Gastrocnemius medialis (tissue), 4 donors: ENCODE measurements around the gene POU4F2. TPM values are rescaled to one million over a fixed set of nuclear protein-coding genes. Genes with fewer than 3 reads are reported as not detected.

Experiments
- ATAC-seq, 2 donors: fragments of 150-250 bp; one replicate each; pipeline ENCODE4 v1.9.1; 2016
- DNase-seq, 2 donors: peaks; one replicate each; pipeline ENCODE4 v3.0.0-alpha.2; 2019
- H3K27ac ChIP-seq, 4 donors: fragments of 200-600 bp; sonication (generic); 1 replicate in 1 of 4; 2 replicates in 3 of 4; pipeline ENCODE4 v1.5.1; 2016 to 2018; ENCODE audit warnings: mild to moderate bottlenecking in 2 of 4, moderate library complexity in 1 of 4
- H3K27me3 ChIP-seq, 3 donors: fragments of 200-600 bp; sonication (generic) in 2 of 3; 1 replicate in 1 of 3; 2 replicates in 2 of 3; pipeline versions ENCODE4 v1.5.1 to v1.6.0; 2016 to 2019; ENCODE audit warnings: mild to moderate bottlenecking in 1 of 3, moderate library complexity in 1 of 3
- H3K36me3 ChIP-seq, 2 donors: fragments of 200-600 bp; sonication (generic) in 1 of 2; one replicate each; pipeline ENCODE4 v1.5.1; 2017 to 2018
- H3K4me1 ChIP-seq, 2 donors: fragments of 200-600 bp; sonication (generic) in 1 of 2; one replicate each; pipeline ENCODE4 v1.5.1; 2016 to 2017; ENCODE audit warnings: mild to moderate bottlenecking in 2 of 2
- H3K4me3 ChIP-seq, 4 donors: fragments of 200-600 bp; sonication (generic) in 3 of 4; 1 replicate in 1 of 4; 2 replicates in 3 of 4; pipeline ENCODE4 v1.5.1; 2016 to 2019; ENCODE audit warnings: mild to moderate bottlenecking in 2 of 4
- H3K9me3 ChIP-seq, 3 donors: fragments of 200-600 bp; sonication (generic) in 2 of 3; 1 replicate in 1 of 3; 2 replicates in 2 of 3; pipeline ENCODE4 v1.5.1; 2016 to 2019
- CTCF ChIP-seq, 5 experiments: fragments of 450-650 bp in 3 of 5; fragments of 200-600 bp in 2 of 5; sonication (generic) in 2 of 5; IDR thresholded peaks in 4 of 5; conservative IDR thresholded peaks in 1 of 5; 1 replicate in 4 of 5; 2 replicates in 1 of 5; pipeline ENCODE4 v1.5.1; 2016 to 2019; ENCODE audit warnings: antibody characterized with exemption in 5 of 5, mild to moderate bottlenecking in 3 of 5, moderate library complexity in 3 of 5
- POLR2A ChIP-seq, 2 donors: fragments of 450-650 bp; IDR thresholded peaks; one replicate each; pipeline ENCODE4 v1.6.1; 2017; ENCODE audit warnings: antibody characterized with exemption in 2 of 2, mild to moderate bottlenecking in 2 of 2, moderate library complexity in 2 of 2
- in situ Hi-C, 4 donors: fragments of 200-750 bp; cut with MboI; loops; one replicate each; pipeline versions ENCODE4 v1.15.0 to v1.8.0; 2017; ENCODE audit warnings: low sequenced_read_pairs in 4 of 4
- intact Hi-C: fragments of 100-400 bp; cut with DNase I; formaldehyde crosslinking; loops from one replicate; pipeline ENCODE4 v1.15.1; 2023; ENCODE audit warnings: low total_unique reads
- total RNA-seq, 4 donors: library from RNA; depleted of rRNA; stranded (reverse); fragments of >200 nt; gene quantifications; one replicate each; pipeline versions ENCODE4 v1.1.0 to v1.2.3, GENCODE V29; 2016

POU4F2 gene
- total RNA-seq, 4 donors from 2014 or later, result not detected

- H3K4me3 ChIP-seq, result no peak overlapping the region
- ATAC-seq, result no peak
- H3K4me1 ChIP-seq, result peaks cover 0 to 14% of the 10 kb centered on the region in 2 donors
- intact Hi-C loops (no loop called here), in situ Hi-C loops (no loop called here)
- no peaks in the 10 kb centered on the region for H3K9me3 ChIP-seq
- TF ChIP-seq CTCF (IDR thresholded peaks at IDR 0.05 in 4 of 5, conservative IDR thresholded peaks at IDR 0.05 in 1 of 5) (no peak), POLR2A (IDR thresholded peaks at IDR 0.05) (no peak)
- H3K27me3 ChIP-seq, result peaks cover 54 to 97% (median 81%) of the 10 kb centered on the region in 3 donors
- H3K27ac ChIP-seq, result no peak overlapping the region
- H3K36me3 ChIP-seq, result no peaks in the 10 kb centered on the region
- no peak for DNase-seq
These were observed 826 bp downstream of the POU4F2 start for GRCh38 chr4:146639506-146639932.

DNA sequence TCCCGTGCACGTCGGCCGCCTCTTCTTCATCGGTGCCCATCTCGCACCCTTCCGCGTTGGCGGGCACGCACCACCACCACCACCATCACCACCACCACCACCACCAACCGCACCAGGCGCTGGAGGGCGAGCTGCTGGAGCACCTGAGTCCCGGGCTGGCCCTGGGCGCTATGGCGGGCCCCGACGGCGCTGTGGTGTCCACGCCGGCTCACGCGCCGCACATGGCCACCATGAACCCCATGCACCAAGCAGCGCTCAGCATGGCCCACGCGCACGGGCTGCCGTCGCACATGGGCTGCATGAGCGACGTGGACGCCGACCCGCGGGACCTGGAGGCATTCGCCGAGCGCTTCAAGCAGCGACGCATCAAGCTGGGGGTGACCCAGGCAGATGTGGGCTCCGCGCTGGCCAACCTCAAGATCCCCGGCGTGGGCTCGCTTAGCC lies 1.4 kb downstream of the POU4F2 start:
- H3K4me1 ChIP-seq, result peaks cover 0 to 14% of the 10 kb centered on the region in 2 donors
- no peak for DNase-seq
- no peaks in the 10 kb centered on the region for H3K9me3 ChIP-seq
- no peaks in the 10 kb centered on the region for H3K36me3 ChIP-seq
- no peak overlapping the region for H3K27ac ChIP-seq
- peaks cover 49 to 97% (median 76%) of the 10 kb centered on the region in 3 donors for H3K27me3 ChIP-seq
- in situ Hi-C loops, result no loop called here
- intact Hi-C loops, result no loop called here
- H3K4me3 ChIP-seq, result no peak overlapping the region
- no peak for TF ChIP-seq POLR2A (IDR thresholded peaks at IDR 0.05)
- no peak for TF ChIP-seq CTCF (IDR thresholded peaks at IDR 0.05 in 4 of 5, conservative IDR thresholded peaks at IDR 0.05 in 1 of 5)
- ATAC-seq, result no peak

DNA sequence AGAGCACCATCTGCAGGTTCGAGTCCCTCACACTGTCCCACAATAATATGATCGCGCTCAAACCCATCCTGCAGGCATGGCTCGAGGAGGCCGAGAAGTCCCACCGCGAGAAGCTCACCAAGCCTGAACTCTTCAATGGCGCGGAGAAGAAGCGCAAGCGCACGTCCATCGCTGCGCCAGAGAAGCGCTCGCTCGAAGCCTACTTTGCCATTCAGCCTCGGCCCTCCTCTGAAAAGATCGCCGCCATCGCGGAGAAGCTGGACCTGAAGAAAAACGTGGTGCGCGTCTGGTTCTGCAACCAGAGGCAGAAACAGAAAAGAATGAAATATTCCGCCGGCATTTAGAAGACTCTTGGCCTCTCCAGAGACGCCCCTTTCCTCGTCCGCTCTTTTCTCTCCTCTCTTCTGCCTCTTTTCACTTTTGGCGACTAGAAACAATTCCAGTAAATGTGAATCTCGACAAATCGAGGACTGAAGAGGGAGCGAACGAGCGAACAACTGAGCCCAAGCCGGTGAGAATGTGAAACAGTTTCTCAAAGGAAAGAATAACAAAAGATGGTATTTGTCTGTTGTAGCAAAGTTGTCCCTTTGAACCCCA lies 1.9 kb downstream of the POU4F2 start:
- no peak for DNase-seq
- H3K36me3 ChIP-seq, result no peaks in the 10 kb centered on the region
- TF ChIP-seq CTCF (IDR thresholded peaks at IDR 0.05 in 4 of 5, conservative IDR thresholded peaks at IDR 0.05 in 1 of 5) (no peak), POLR2A (IDR thresholded peaks at IDR 0.05) (no peak)
- intact Hi-C loops, result no loop called here
- ATAC-seq, result no peak
- no peak overlapping the region for H3K4me3 ChIP-seq
- in situ Hi-C loops, result no loop called here
- no peaks in the 10 kb centered on the region for H3K9me3 ChIP-seq
- no peak overlapping the region for H3K27ac ChIP-seq
- H3K4me1 ChIP-seq, result peaks cover 0 to 14% of the 10 kb centered on the region in 2 donors
- H3K27me3 ChIP-seq, result peaks cover 52 to 96% (median 76%) of the 10 kb centered on the region in 3 donors

- peaks cover 64 to 96% (median 75%) of the 10 kb centered on the region in 3 donors for H3K27me3 ChIP-seq
- no peaks in the 10 kb centered on the region for H3K9me3 ChIP-seq
- no peak for DNase-seq
- H3K4me1 ChIP-seq, result peaks cover 0 to 14% of the 10 kb centered on the region in 2 donors
- intact Hi-C loops (no loop called here), in situ Hi-C loops (no loop called here)
- no peak overlapping the region for H3K27ac ChIP-seq
- no peak overlapping the region for H3K4me3 ChIP-seq
- no peak for TF ChIP-seq CTCF (IDR thresholded peaks at IDR 0.05 in 4 of 5, conservative IDR thresholded peaks at IDR 0.05 in 1 of 5)
- no peak for TF ChIP-seq POLR2A (IDR thresholded peaks at IDR 0.05)
- no peaks in the 10 kb centered on the region for H3K36me3 ChIP-seq
- ATAC-seq, result no peak
These were observed 3.1 kb downstream of the POU4F2 start for GRCh38 chr4:146641762-146642161.
